Activated naive CD4-positive, alpha-beta T cell treated with anti-CD3 and anti-CD28 coated beads for 36 hours (primary cell): ENCODE data around the gene ZNF157. TPM values are rescaled to one million over a fixed set of nuclear protein-coding genes. Genes with fewer than 3 reads are reported as not detected.
"Not testable (repeated sequence)": the region's sequence is repeated elsewhere in the genome, so short reads cannot be mapped to it uniquely, and the experiment has no call there.

Source experiments
- CTCF ChIA-PET: fragments of 350-600 bp; sonication (Branson Sonifier 250); formaldehyde crosslinking; loops from one replicate; lab custom pipeline; 2021; ENCODE audit warnings: antibody characterized with exemption; lab: Charles Lee
- DNase-seq: peaks from one replicate; pipeline ENCODE4 v3.0.0-alpha.2; 2020
- H3K27ac Mint-ChIP-seq: one replicate; pipeline ENCODE4 v1.8.0; 2021; ENCODE audit warnings: mild to moderate bottlenecking, mixed read lengths
- H3K27me3 Mint-ChIP-seq: one replicate; pipeline ENCODE4 v1.8.0; 2021; ENCODE audit warnings: low read depth, mixed read lengths
- H3K36me3 Mint-ChIP-seq: one replicate; pipeline ENCODE4 v1.8.0; 2021; ENCODE audit warnings: low read depth, mixed read lengths
- H3K4me1 Mint-ChIP-seq: one replicate; pipeline ENCODE4 v1.8.0; 2021; ENCODE audit warnings: low read depth, mixed read lengths
- H3K4me3 Mint-ChIP-seq: one replicate; pipeline ENCODE4 v1.8.0; 2021; ENCODE audit warnings: mild to moderate bottlenecking, moderate library complexity, mixed read lengths
- H3K9me3 Mint-ChIP-seq: one replicate; pipeline ENCODE4 v1.8.0; 2021; ENCODE audit warnings: mixed read lengths
- intact Hi-C: fragments of 100-400 bp; cut with micrococcal nuclease; formaldehyde crosslinking; loops from one replicate; pipeline ENCODE4 v1.15.1; 2023
- total RNA-seq, 2 experiments: library from RNA; stranded (reverse); gene quantifications; one replicate each; pipeline ENCODE4 v1.2.3, GENCODE V29; 2021

Gene ZNF157
- total RNA-seq, 2 experiments from 2014 or later = 0.69 to 1.0 TPM

GRCh38 chrX:47380268-47380667 is 9.9 kb downstream of the ZNF157 start:
- no peaks in the 10 kb centered on the region for H3K36me3 Mint-ChIP-seq
- intact Hi-C loops = loop anchor here (1.0 to 5.0 kb wide), 6 partner anchors 102 to 233 kb away; partner anchors contain the start of genes CDK16, RBM10, UBA1 and ZNF41
- H3K4me1 Mint-ChIP-seq = peaks cover 25% of the 10 kb centered on the region
- CTCF ChIA-PET = no interaction called here
- no peaks in the 10 kb centered on the region for H3K27me3 Mint-ChIP-seq
- no peaks in the 10 kb centered on the region for H3K9me3 Mint-ChIP-seq
- peak overlapping the region; percentile 65 for H3K4me3 Mint-ChIP-seq
- DNase-seq = peak; percentile 58
- H3K27ac Mint-ChIP-seq = peak overlapping the region; percentile 63

GRCh38 chrX:47380837-47381236 is 10.5 kb downstream of the ZNF157 start:
- DNase-seq, H3K27me3 Mint-ChIP-seq, H3K36me3 Mint-ChIP-seq, H3K27ac Mint-ChIP-seq, CTCF ChIA-PET, H3K9me3 Mint-ChIP-seq: not testable (repeated sequence)
- Mint-ChIP-seq H3K4me1 (peaks cover 25% of the 10 kb centered on the region), H3K4me3 (peak overlapping the region; percentile 42)
- intact Hi-C loops = loop anchor here (1.0 to 5.0 kb wide), 6 partner anchors 101 to 234 kb away; partner anchors contain the start of genes CDK16, RBM10, UBA1 and ZNF41

GRCh38 chrX:47384502-47384901 is 14.1 kb downstream of the ZNF157 start:
- intact Hi-C loops = loop anchor here (1.0 to 5.0 kb wide), 7 partner anchors 72 to 237 kb away; partner anchors contain the start of genes CDK16, RBM10, UBA1 and ZNF41
- no peak overlapping the region for H3K27ac Mint-ChIP-seq
- H3K4me3 Mint-ChIP-seq = no peak overlapping the region
- no peaks in the 10 kb centered on the region for H3K9me3 Mint-ChIP-seq
- peaks cover 25% of the 10 kb centered on the region for H3K4me1 Mint-ChIP-seq
- DNase-seq = peak; percentile 79
- no peaks in the 10 kb centered on the region for H3K36me3 Mint-ChIP-seq
- CTCF ChIA-PET = interaction anchor here (0.8 to 2.6 kb wide), 5 partner anchors 10 to 193 kb away, joined by 3 to 9 read pairs (median 4); partner anchors contain the start of gene ZNF157
- no peaks in the 10 kb centered on the region for H3K27me3 Mint-ChIP-seq

GRCh38 chrX:47390780-47391179 is 20.4 kb downstream of the ZNF157 start:
- intact Hi-C loops = no loop called here
- CTCF ChIA-PET = interaction anchor here (1.8 kb wide), 1 partner anchor 9 kb away, joined by 3 read pairs; no protein-coding TSS in a partner anchor
- Mint-ChIP-seq H3K27ac (peak overlapping the region; percentile 42), H3K36me3 (no peaks in the 10 kb centered on the region), H3K9me3 (no peaks in the 10 kb centered on the region), H3K4me3 (peak overlapping the region; percentile 17), H3K4me1 (peaks cover 22% of the 10 kb centered on the region), H3K27me3 (no peaks in the 10 kb centered on the region)
- DNase-seq = no peak

- Mint-ChIP-seq H3K27ac (no peak overlapping the region), H3K27me3 (no peaks in the 10 kb centered on the region), H3K4me1 (no peaks in the 10 kb centered on the region), H3K4me3 (no peak overlapping the region), H3K9me3 (peaks cover 29% of the 10 kb centered on the region), H3K36me3 (peaks cover 37% of the 10 kb centered on the region)
- CTCF ChIA-PET = no interaction called here
- DNase-seq = no peak
- intact Hi-C loops = no loop called here
These were observed 42.8 kb downstream of the ZNF157 start for GRCh38 chrX:47413179-47413594.

- Mint-ChIP-seq H3K4me1 (no peaks in the 10 kb centered on the region), H3K4me3 (no peak overlapping the region), H3K27me3 (no peaks in the 10 kb centered on the region), H3K9me3 (peaks cover 7% of the 10 kb centered on the region), H3K36me3 (peaks cover 11% of the 10 kb centered on the region), H3K27ac (no peak overlapping the region)
- CTCF ChIA-PET = no interaction called here
- DNase-seq = no peak
- intact Hi-C loops = no loop called here
These were observed 49.9 kb downstream of the ZNF157 start for GRCh38 chrX:47420265-47420664.

GRCh38 chrX:47420962-47421361 is 50.6 kb downstream of the ZNF157 start:
- DNase-seq = no peak
- Mint-ChIP-seq H3K27ac (no peak overlapping the region), H3K36me3 (peaks cover 11% of the 10 kb centered on the region), H3K9me3 (peaks cover 7% of the 10 kb centered on the region), H3K4me3 (no peak overlapping the region), H3K27me3 (no peaks in the 10 kb centered on the region), H3K4me1 (no peaks in the 10 kb centered on the region)
- intact Hi-C loops = no loop called here
- CTCF ChIA-PET = no interaction called here

- DNase-seq = no peak
- Mint-ChIP-seq H3K27me3 (no peaks in the 10 kb centered on the region), H3K36me3 (peaks cover 8% of the 10 kb centered on the region), H3K4me3 (no peak overlapping the region), H3K4me1 (no peaks in the 10 kb centered on the region), H3K27ac (no peak overlapping the region), H3K9me3 (peaks cover 7% of the 10 kb centered on the region)
- intact Hi-C loops = no loop called here
- CTCF ChIA-PET = no interaction called here
These were observed 52.1 kb downstream of the ZNF157 start for GRCh38 chrX:47422444-47422843.

GRCh38 chrX:47430925-47431324 is 60.5 kb downstream of the ZNF157 start:
- CTCF ChIA-PET = no interaction called here
- Mint-ChIP-seq H3K4me3 (no peak overlapping the region), H3K27ac (no peak overlapping the region), H3K36me3 (no peaks in the 10 kb centered on the region), H3K4me1 (no peaks in the 10 kb centered on the region), H3K9me3 (no peaks in the 10 kb centered on the region), H3K27me3 (no peaks in the 10 kb centered on the region)
- no peak for DNase-seq
- intact Hi-C loops = no loop called here

GRCh38 chrX:47446431-47446830 is 76.1 kb downstream of the ZNF157 start:
- Mint-ChIP-seq H3K4me1 (no peaks in the 10 kb centered on the region), H3K4me3 (no peak overlapping the region), H3K27me3 (no peaks in the 10 kb centered on the region), H3K9me3 (peaks cover 47% of the 10 kb centered on the region), H3K36me3 (peaks cover 51% of the 10 kb centered on the region), H3K27ac (no peak overlapping the region)
- intact Hi-C loops = no loop called here
- no peak for DNase-seq
- CTCF ChIA-PET = no interaction called here

- H3K4me1 Mint-ChIP-seq = no peaks in the 10 kb centered on the region
- CTCF ChIA-PET = no interaction called here
- H3K9me3 Mint-ChIP-seq = peaks cover 45% of the 10 kb centered on the region
- peaks cover 54% of the 10 kb centered on the region for H3K36me3 Mint-ChIP-seq
- no peaks in the 10 kb centered on the region for H3K27me3 Mint-ChIP-seq
- H3K4me3 Mint-ChIP-seq = no peak overlapping the region
- intact Hi-C loops = no loop called here
- DNase-seq = no peak
- H3K27ac Mint-ChIP-seq = no peak overlapping the region
These were observed 76.6 kb downstream of the ZNF157 start for GRCh38 chrX:47446971-47447370.

- H3K27ac Mint-ChIP-seq = no peak overlapping the region
- intact Hi-C loops = no loop called here
- no peak overlapping the region for H3K4me3 Mint-ChIP-seq
- H3K27me3 Mint-ChIP-seq = no peaks in the 10 kb centered on the region
- CTCF ChIA-PET = no interaction called here
- DNase-seq = no peak
- H3K9me3 Mint-ChIP-seq = peaks cover 44% of the 10 kb centered on the region
- H3K4me1 Mint-ChIP-seq = no peaks in the 10 kb centered on the region
- H3K36me3 Mint-ChIP-seq = peaks cover 60% of the 10 kb centered on the region
These were observed 77.2 kb downstream of the ZNF157 start for GRCh38 chrX:47447607-47448006.

- H3K36me3 Mint-ChIP-seq = peaks cover 66% of the 10 kb centered on the region
- intact Hi-C loops = no loop called here
- H3K4me3 Mint-ChIP-seq = no peak overlapping the region
- no peak overlapping the region for H3K27ac Mint-ChIP-seq
- CTCF ChIA-PET = no interaction called here
- H3K4me1 Mint-ChIP-seq = no peaks in the 10 kb centered on the region
- H3K27me3 Mint-ChIP-seq = no peaks in the 10 kb centered on the region
- H3K9me3 Mint-ChIP-seq = peaks cover 44% of the 10 kb centered on the region
- no peak for DNase-seq
These were observed 77.9 kb downstream of the ZNF157 start for GRCh38 chrX:47448165-47448806.
